Heart right ventricle (tissue), 16 donors: ENCODE results near the gene AKNAD1. TPM values are rescaled to one million over a fixed set of nuclear protein-coding genes. Genes with fewer than 3 reads are reported as not detected.

Source experiments
- ATAC-seq, 8 donors: fragments of 200-7000 bp; cut with Tn5 transposase; one replicate each; pipeline ENCODE4 v1.9.1; 2020; ENCODE audit warnings: mild to moderate bottlenecking in 8 of 8, moderate library complexity in 8 of 8, moderate number of reproducible peaks in 1 of 8
- DNase-seq, 2 donors: peaks; one replicate each; pipeline ENCODE4 v3.0.0-alpha.2; 2020
- H3K27ac ChIP-seq, 10 donors: fragments of 200-600 bp; sonication (generic) in 2 of 10; one replicate each; pipeline versions ENCODE4 v1.5.0 to v1.8.0; 2020 to 2022; ENCODE audit warnings: mild to moderate bottlenecking in 3 of 10
- H3K27me3 ChIP-seq, 7 donors: fragments of 200-600 bp; one replicate each; pipeline ENCODE4 v1.8.0; 2021 to 2022; ENCODE audit warnings: mild to moderate bottlenecking in 2 of 7
- H3K36me3 ChIP-seq, 9 donors: fragments of 200-600 bp; sonication (generic) in 1 of 9; one replicate each; pipeline versions ENCODE4 v1.5.0 to v1.8.0; 2020 to 2022; ENCODE audit warnings: mild to moderate bottlenecking in 2 of 9
- H3K4me1 ChIP-seq, 9 donors: fragments of 200-600 bp; sonication (generic) in 1 of 9; one replicate each; pipeline versions ENCODE4 v1.5.0 to v1.8.0; 2020 to 2022; ENCODE audit warnings: mild to moderate bottlenecking in 4 of 9
- H3K4me3 ChIP-seq, 10 donors: fragments of 200-600 bp; sonication (generic) in 2 of 10; one replicate each; pipeline versions ENCODE4 v1.5.0 to v1.8.0; 2020 to 2022; ENCODE audit warnings: mild to moderate bottlenecking in 7 of 10, moderate library complexity in 2 of 10
- H3K9me3 ChIP-seq, 11 donors: fragments of 200-600 bp in 10 of 11; sonication (generic) in 2 of 11; one replicate each; pipeline versions ENCODE4 v1.5.0 to v1.8.0; 2013 to 2022; ENCODE audit warnings: mild to moderate bottlenecking in 2 of 11, control low read depth in 1 of 11, moderate library complexity in 1 of 11
- WGBS, 2 donors: extraction: QIAGEN DNeasy Blood & Tissue Kit; methylation state at CpG; one replicate each; pipeline ENCODE4 v1.1.7; 2013; ENCODE audit warnings: inconsistent platforms in 1 of 2; 5-methylcytosine and 5-hydroxymethylcytosine counted together
- intact Hi-C, 10 donors: fragments of 100-400 bp; cut with DNase I; formaldehyde crosslinking; loops; one replicate each; pipeline versions ENCODE4 v1.11.1 to v1.14.2; 2022
- polyA plus RNA-seq, 2 donors: library from polyadenylated mRNA; stranded (reverse); fragments of 200-250 nt; gene quantifications; one replicate each; pipeline ENCODE4 v1.2.3, GENCODE V29; 2013
- total RNA-seq, 10 donors: library from RNA; stranded (reverse); fragmentation: NEBNext Ultra II Directional in 3 of 10; extraction: Animal tissue kit (Norgen Biotek cat#: 25700) in 3 of 10; gene quantifications; one replicate each; pipeline versions ENCODE4 v1.2.1 to v1.2.4, GENCODE V29; 2021 to 2023
- TF ChIP-seq, protein P1 (sequence below), 9 donors: fragments of 200-600 bp; sonication (generic) in 2 of 9; IDR thresholded peaks; one replicate each; pipeline versions ENCODE4 v1.5.0 to v1.8.0; 2021 to 2022; ENCODE audit warnings: antibody characterized with exemption in 9 of 9, mild to moderate bottlenecking in 5 of 9, moderate library complexity in 1 of 9
- donor health status: Arrhythmogenic right ventricular cardiomyopathy.
- donor health status: ischemic (EF 13 %, LVEDD 7.1; RV severe dilation, severe dysfunction).
- donor health status: healthy with polysubstance abuse.
- donor health status: DM: no; HTN: yes; CAD: no.
- donor health status: DM: no; HTN: no; CAD: no.
- donor health status: ischemic (EF 25% LVEDD 6.9; RV normal size, moderate dysfunction).
- donor health status: ischemic (EF 25% LVEDD 5.7; RV mildly dilated, moderate dysfunction).
- donor health status: healthy.
- donor health status: DM: yes; HTN: yes; CAD: no.
- donor health status: Ischemic cardiomyopathy.
- donor health status: ischemic (EF 35%, LVEDD 5.7; RV mildly dilated, moderate dysfunction).
- donor health status: nonischemic (EF 11% LVEDD 7.7; RV severe dilation, severe dysfunction).
- donor health status: DM: yes; HTN: yes; CAD: no.
- donor health status: PGD.
- donor health status: ischemic (EF 29% LVEDD 5.4; RV normal size, mild dysfunction).
- donor health status: nonischemic (EF 23%, LVEDD 6.1; RV moderate dilation, normal function).

The AKNAD1 gene
- total and polyA plus RNA-seq, 12 donors: 0.06 to 0.15 TPM; not detected in 10

- 84 to 88% methylated on average over 3 of the region's 3 CpGs for WGBS, 2 donors
- Histone ChIP-seq H3K4me1 (peaks cover 0 to 14% (median 0%) of the 10 kb centered on the region in 9 donors), H3K27me3 (no peaks in the 10 kb centered on the region), H3K4me3 (no peak overlapping the region), H3K27ac (no peak overlapping the region), H3K9me3 (peaks cover 0 to 2% (median 0%) of the 10 kb centered on the region in 11 donors), H3K36me3 (no peaks in the 10 kb centered on the region)
- DNase-seq (no peak), ATAC-seq (no peak)
- intact Hi-C loops: no loop called here
- TF ChIP-seq, protein P1, sequence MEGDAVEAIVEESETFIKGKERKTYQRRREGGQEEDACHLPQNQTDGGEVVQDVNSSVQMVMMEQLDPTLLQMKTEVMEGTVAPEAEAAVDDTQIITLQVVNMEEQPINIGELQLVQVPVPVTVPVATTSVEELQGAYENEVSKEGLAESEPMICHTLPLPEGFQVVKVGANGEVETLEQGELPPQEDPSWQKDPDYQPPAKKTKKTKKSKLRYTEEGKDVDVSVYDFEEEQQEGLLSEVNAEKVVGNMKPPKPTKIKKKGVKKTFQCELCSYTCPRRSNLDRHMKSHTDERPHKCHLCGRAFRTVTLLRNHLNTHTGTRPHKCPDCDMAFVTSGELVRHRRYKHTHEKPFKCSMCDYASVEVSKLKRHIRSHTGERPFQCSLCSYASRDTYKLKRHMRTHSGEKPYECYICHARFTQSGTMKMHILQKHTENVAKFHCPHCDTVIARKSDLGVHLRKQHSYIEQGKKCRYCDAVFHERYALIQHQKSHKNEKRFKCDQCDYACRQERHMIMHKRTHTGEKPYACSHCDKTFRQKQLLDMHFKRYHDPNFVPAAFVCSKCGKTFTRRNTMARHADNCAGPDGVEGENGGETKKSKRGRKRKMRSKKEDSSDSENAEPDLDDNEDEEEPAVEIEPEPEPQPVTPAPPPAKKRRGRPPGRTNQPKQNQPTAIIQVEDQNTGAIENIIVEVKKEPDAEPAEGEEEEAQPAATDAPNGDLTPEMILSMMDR (IDR thresholded peaks at IDR 0.05): no peak
These were observed 13.3 kb downstream of the AKNAD1 start for GRCh38 chr1:108843390-108844137.

GRCh38 chr1:108842525-108843181 is 14.2 kb downstream of the AKNAD1 start:
- intact Hi-C loops: no loop called here
- no peaks in the 10 kb centered on the region for H3K27me3 ChIP-seq
- H3K27ac ChIP-seq: no peak overlapping the region

GRCh38 chr1:108841703-108842102 is 15.2 kb downstream of the AKNAD1 start:
- no peak overlapping the region for H3K4me3 ChIP-seq
- ATAC-seq (peak in 5 of 8 donors; percentile 37 to 64 (median 46)), DNase-seq (no peak)
- no peaks in the 10 kb centered on the region for H3K36me3 ChIP-seq
- no peak overlapping the region for H3K27ac ChIP-seq
- no peaks in the 10 kb centered on the region for H3K27me3 ChIP-seq
- 29 to 34% methylated on average over 1 of the region's 1 CpG for WGBS, 2 donors
- intact Hi-C loops: no loop called here
- H3K9me3 ChIP-seq: peaks cover 0 to 7% (median 0%) of the 10 kb centered on the region in 11 donors
- TF ChIP-seq, protein P1 (IDR thresholded peaks at IDR 0.05): no peak
- H3K4me1 ChIP-seq: peaks cover 0 to 14% (median 0%) of the 10 kb centered on the region in 9 donors

More at GRCh38 chr1:108842525-108843181, 14.2 kb downstream of the AKNAD1 start:
- peaks cover 0 to 7% (median 0%) of the 10 kb centered on the region in 11 donors for H3K9me3 ChIP-seq
- no peaks in the 10 kb centered on the region for H3K36me3 ChIP-seq
- TF ChIP-seq, protein P1 (IDR thresholded peaks at IDR 0.05): no peak
- no peak overlapping the region for H3K4me3 ChIP-seq
- DNase-seq (no peak), ATAC-seq (no peak)
- WGBS, 2 donors: 86% methylated on average over 3 of the region's 3 CpGs
- peaks cover 0 to 14% (median 0%) of the 10 kb centered on the region in 9 donors for H3K4me1 ChIP-seq

- 94 to 100% methylated on average over 2 of the region's 2 CpGs for WGBS, 2 donors
- TF ChIP-seq, protein P1 (IDR thresholded peaks at IDR 0.05): no peak
These were observed 24.0 kb downstream of the AKNAD1 start for GRCh38 chr1:108832929-108833328.

More at GRCh38 chr1:108832929-108833328, 24.0 kb downstream of the AKNAD1 start:
- H3K9me3 ChIP-seq: peaks cover 0 to 2% (median 0%) of the 10 kb centered on the region in 11 donors
- H3K27me3 ChIP-seq: no peaks in the 10 kb centered on the region
- ATAC-seq (no peak), DNase-seq (no peak)
- H3K4me1 ChIP-seq: peaks cover 0 to 37% (median 24%) of the 10 kb centered on the region in 9 donors
- no peak overlapping the region for H3K4me3 ChIP-seq
- H3K27ac ChIP-seq: no peak overlapping the region
- intact Hi-C loops: loop anchor here in 1 of 10 donors (5.0 kb wide), 1 partner anchor 64 kb away; no protein-coding TSS in a partner anchor
- H3K36me3 ChIP-seq: no peaks in the 10 kb centered on the region
